ENCODE data around the gene PTER.

The PTER gene

GRCh38 chr10:16472828-16473227 lies 36.0 kb downstream of the PTER start:
- no peak for DNase-seq

DNA sequence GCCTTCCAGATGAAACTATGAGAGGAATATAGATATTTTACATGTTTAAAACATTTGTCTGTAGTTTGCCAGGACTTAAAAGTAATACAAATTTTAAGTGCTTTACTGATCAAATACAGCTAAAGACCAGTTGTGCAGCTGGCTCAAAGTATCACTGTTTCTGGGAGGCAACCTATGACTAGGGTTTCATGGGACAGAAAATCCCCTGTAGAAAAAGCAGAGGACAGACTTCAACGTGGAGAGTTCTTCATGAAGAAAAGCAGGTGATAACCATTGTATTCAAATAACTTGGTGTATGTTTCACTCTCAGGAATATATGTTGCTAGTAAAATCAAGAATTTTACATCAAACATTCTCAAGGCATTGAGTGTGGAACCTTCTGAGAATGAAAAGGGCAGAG lies 40.9 kb downstream of the PTER start:
- no peak for DNase-seq

GRCh38 chr10:16478801-16479200 lies 42.0 kb downstream of the PTER start:
- no peak for DNase-seq

- no peak for DNase-seq
Measured at GRCh38 chr10:16481052-16481728, 44.4 kb downstream of the PTER start.

GRCh38 chr10:16483241-16483917 lies 46.6 kb downstream of the PTER start:
- no peak for DNase-seq

DNA sequence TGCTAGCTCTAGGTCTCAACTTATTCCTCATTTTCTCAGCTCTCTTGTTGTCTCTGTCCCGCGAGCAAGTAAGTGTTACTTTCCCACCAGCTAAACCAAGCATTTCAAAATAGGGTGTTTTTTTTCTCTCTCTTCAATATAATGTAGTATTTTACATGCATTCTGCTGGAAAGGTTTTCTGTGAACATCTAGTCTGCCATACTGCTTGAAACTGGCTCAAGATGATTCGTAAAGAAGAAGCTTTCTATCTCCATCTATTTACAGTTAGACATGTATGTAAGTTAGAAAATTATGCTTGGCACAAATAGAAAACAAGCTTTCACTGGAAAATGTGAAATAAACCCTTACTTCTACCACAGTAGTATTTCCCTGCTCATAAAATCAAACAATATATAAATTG lies 53.7 kb downstream of the PTER start:
- no peak for DNase-seq

DNA sequence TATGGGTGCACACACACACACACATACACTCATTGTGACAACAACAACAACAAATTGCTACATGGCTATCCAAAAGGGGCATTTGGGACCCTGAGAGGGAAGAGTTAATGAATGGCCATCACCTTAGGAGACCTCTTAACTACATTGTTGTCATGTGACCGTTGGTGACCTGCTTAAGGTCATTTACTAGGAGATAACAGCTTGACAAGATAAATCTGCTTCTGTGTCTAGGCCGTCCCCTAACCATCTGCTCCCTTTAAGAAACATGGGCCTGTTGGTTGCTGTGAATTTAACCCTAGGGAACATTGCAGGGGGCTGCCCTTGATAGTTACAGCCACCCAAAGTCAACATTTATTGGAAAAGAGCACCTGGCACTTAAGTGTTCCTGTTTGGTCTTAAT lies 55.1 kb downstream of the PTER start:
- DNase-seq = no peak

GRCh38 chr10:16493884-16494536 lies 57.2 kb downstream of the PTER start:
- DNase-seq = no peak

DNA sequence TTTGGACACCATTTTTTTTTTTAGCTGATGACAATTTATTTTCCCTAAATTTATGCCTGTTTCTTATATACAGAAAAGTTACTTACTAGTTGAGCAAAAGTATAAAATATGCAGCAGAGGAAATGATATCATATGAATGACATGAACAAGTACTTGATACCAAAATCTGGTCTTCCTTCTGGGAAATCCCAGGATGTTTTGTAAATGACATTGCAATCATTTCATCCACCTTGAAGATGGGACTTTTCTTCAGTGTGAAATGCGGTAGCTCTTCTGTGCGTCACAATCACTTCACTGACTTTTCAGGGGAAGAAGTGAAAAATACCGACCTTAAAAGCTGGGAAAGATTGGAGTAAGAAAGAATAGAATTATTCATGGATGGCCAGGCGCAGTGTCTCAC lies 61.1 kb downstream of the PTER start:
- no peak for DNase-seq

- DNase-seq = no peak
Measured at GRCh38 chr10:16505161-16505560, 68.4 kb downstream of the PTER start.

- DNase-seq = no peak
Measured at GRCh38 chr10:16509996-16510395, 73.2 kb downstream of the PTER start.

DNA sequence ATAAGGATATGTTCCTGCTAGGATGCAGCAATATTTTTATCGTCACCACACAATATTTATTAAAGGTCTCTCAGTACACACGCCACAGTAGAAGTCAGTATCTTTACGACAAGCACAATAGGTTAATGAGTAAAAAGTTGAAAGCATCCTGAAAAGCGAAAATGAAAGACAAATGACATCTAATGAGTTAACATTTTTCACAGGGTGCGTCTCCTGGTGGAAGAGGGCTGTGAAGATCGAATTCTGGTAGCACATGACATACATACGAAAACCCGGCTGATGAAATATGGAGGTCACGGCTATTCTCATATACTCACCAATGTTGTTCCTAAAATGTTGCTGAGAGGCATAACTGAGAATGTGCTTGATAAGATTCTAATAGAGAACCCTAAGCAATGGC lies 74.0 kb downstream of the PTER start:
- DNase-seq = no peak

GRCh38 chr10:16518822-16519221 lies 82.0 kb downstream of the PTER start:
- no peak for DNase-seq

- DNase-seq = no peak
Measured at GRCh38 chr10:16519250-16519907, 82.6 kb downstream of the PTER start.

GRCh38 chr10:16519908-16520861 lies 83.4 kb downstream of the PTER start:
- DNase-seq = no peak

DNA sequence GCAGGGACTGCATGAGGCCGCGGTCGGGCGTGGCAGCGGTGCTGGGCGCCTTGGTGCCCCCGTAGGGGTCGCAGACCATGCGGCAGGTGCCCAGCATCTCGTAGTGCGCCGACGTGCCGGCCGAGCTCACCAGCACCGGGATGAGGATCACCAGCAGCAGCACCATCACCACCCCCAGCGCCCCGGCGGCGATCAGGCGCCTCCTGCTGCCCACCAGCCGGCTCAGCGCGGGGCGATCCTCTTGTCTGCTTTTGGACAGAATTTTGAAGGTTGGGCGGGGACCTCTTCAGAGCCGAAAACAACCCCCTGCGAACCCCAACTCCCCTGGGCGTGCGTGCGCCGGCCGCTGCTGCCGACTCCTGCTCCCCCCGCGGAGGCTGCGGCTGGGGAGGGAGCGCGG lies 84.1 kb downstream of the PTER start:
- DNase-seq = peak; percentile 29

- DNase-seq = peak; percentile 27
Measured at GRCh38 chr10:16521311-16522016, 84.7 kb downstream of the PTER start, which contains the start of gene C1QL3. C1QL3 (minus strand) TSS chr10:16521879; CDS start chr10:16521065, 814 bp downstream.

DNA sequence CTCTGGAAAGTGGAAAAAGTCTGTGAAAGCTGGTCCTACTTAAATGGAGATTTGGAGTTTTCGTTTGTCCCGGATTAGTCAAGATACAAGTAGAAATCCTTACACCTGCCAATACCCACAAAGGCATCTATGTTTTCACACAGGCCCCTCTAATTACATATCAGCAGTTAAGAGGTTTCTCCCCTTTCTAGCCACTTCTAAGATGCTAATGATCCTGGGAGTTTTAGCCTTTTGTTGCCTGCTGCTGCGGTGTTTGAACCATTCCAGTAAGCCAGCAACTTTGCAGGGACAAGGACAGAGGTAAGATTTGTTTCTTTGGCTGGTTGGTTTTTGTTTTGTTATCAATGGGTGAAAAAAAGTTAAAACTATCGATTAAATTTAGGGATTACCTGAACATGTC lies 90.6 kb downstream of the PTER start:
- DNase-seq = no peak

DNA sequence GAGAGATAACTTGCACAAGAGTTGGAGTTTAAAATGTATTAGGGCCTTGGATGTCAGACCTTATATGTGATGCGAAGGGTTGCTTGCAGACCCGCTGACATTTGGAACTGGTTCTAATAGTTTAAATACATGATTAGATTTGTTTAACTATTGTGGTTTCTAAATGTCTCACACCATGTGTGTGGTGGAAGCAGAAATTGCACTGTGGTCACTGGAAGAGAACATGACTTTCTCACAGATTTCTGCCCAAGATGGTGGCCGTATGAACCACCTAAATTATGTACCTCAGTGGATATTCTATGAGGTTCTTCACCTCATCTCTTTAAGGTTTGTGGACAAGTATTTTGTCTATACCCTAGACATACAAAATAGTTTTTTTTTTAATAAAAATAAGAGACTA lies 93.0 kb downstream of the PTER start:
- no peak for DNase-seq

- no peak for DNase-seq
Measured at GRCh38 chr10:16536155-16536554, 99.3 kb downstream of the PTER start.

DNA sequence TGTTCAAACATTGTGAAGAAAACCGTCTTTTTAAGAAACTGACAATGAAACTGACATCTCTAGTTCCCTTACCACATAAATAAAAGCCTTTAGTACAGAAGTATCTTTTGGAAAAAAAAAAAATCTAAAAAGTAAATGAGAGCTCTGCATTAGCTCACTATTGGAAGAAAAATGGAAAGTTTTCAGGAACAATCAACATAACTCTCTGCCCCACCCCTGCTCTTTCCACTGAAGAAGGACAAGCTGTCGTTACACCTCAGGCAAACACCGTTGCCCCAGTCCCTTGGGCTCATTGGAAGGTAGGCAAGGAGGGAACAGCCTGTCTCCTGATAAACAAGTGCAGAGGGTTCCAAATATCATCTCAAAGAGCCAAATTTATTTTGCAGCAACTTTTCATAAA lies 107.3 kb downstream of the PTER start:
- no peak for DNase-seq

GRCh38 chr10:16544591-16544990 lies 107.8 kb downstream of the PTER start:
- DNase-seq = no peak

Data from activated naive CD4-positive, alpha-beta T cell treated with Interleukin-2 at 50 U/mL for 16 hours (primary cell).